Hematopoietic multipotent progenitor cell treated with erythropoietin and hydrocortisone succinate and interleukin-3 and kit ligand, for 4 days (in vitro differentiated cells): ENCODE data around the gene MAN1A1.
"Not testable (repeated sequence)": the region's sequence is repeated elsewhere in the genome, so short reads cannot be mapped to it uniquely, and the experiment has no call there.

Experiments used
- DNase-seq: peaks from one replicate; pipeline ENCODE4 v3.0.0-alpha.2; 2015

MAN1A1 gene

GRCh38 chr6:119349361-119350201, at the start of gene MAN1A1:
TSS of gene MAN1A1 (minus strand) at chr6:119349761. CDS start at chr6:119349065, 696 bp downstream.
- DNase-seq, result peak; percentile 96

- DNase-seq, result no peak
Observed at GRCh38 chr6:119395192-119395591, 45.6 kb upstream of the MAN1A1 start.

GRCh38 chr6:119390247-119390793, 40.8 kb upstream of the MAN1A1 start:
- no peak for DNase-seq

- no peak for DNase-seq
Observed at GRCh38 chr6:119385994-119386393, 36.4 kb upstream of the MAN1A1 start.

- no peak for DNase-seq
Observed at GRCh38 chr6:119384444-119384843, 34.9 kb upstream of the MAN1A1 start.

- no peak for DNase-seq
Observed at GRCh38 chr6:119379809-119380208, 30.2 kb upstream of the MAN1A1 start.

- not testable (repeated sequence) for DNase-seq
Observed at GRCh38 chr6:119377043-119377442, 27.5 kb upstream of the MAN1A1 start.

- no peak for DNase-seq
Observed at GRCh38 chr6:119370080-119370479, 20.5 kb upstream of the MAN1A1 start.

GRCh38 chr6:119368921-119369320, 19.4 kb upstream of the MAN1A1 start:
- DNase-seq, result no peak

GRCh38 chr6:119361209-119361608, 11.6 kb upstream of the MAN1A1 start:
- DNase-seq, result no peak

GRCh38 chr6:119360262-119360915, 10.8 kb upstream of the MAN1A1 start:
- DNase-seq, result peak; percentile 59

- DNase-seq, result no peak
Observed at GRCh38 chr6:119355890-119356289, 6.3 kb upstream of the MAN1A1 start.

- peak; percentile 61 for DNase-seq
Observed at GRCh38 chr6:119355157-119355556, 5.6 kb upstream of the MAN1A1 start.

GRCh38 chr6:119353696-119354095, 4.1 kb upstream of the MAN1A1 start:
- DNase-seq, result no peak

GRCh38 chr6:119352001-119352400, 2.4 kb upstream of the MAN1A1 start:
- no peak for DNase-seq

- peak; percentile 80 for DNase-seq
Observed at GRCh38 chr6:119350952-119351372, 1.4 kb upstream of the MAN1A1 start.

GRCh38 chr6:119350202-119350951, 816 bp upstream of the MAN1A1 start:
- peak; percentile 84 for DNase-seq

- DNase-seq, result peak; percentile 59
Observed at GRCh38 chr6:119348748-119349360, 707 bp downstream of the MAN1A1 start.

GRCh38 chr6:119348096-119348747, 1.3 kb downstream of the MAN1A1 start:
- peak; percentile 52 for DNase-seq

GRCh38 chr6:119347466-119348095, 2.0 kb downstream of the MAN1A1 start:
- DNase-seq, result peak; percentile 80

GRCh38 chr6:119346936-119347335, 2.6 kb downstream of the MAN1A1 start:
- no peak for DNase-seq

GRCh38 chr6:119346450-119346849, 3.1 kb downstream of the MAN1A1 start:
- no peak for DNase-seq
